Body of pancreas (tissue), 4 donors: ENCODE results near the gene TCAP. TPM values are rescaled to one million over a fixed set of nuclear protein-coding genes. Genes with fewer than 3 reads are reported as not detected.

Experiments
- ATAC-seq: fragments of 150-250 bp; one replicate; pipeline ENCODE4 v1.9.1; 2016
- DNase-seq, 4 donors: peaks; one replicate each; pipeline ENCODE4 v3.0.0-alpha.2; 2019
- H3K27ac ChIP-seq, 4 donors: fragments of 200-600 bp; sonication (generic); 1 replicate in 3 of 4; 2 replicates in 1 of 4; pipeline versions ENCODE4 v1.5.1 to v1.6.1; 2016 to 2019; ENCODE audit warnings: mild to moderate bottlenecking in 1 of 4, mixed read lengths in 1 of 4, moderate library complexity in 1 of 4
- H3K27me3 ChIP-seq, 2 donors: fragments of 200-600 bp; sonication (generic); one replicate each; pipeline ENCODE4 v1.6.0; 2016; ENCODE audit warnings: mild to moderate bottlenecking in 1 of 2
- H3K36me3 ChIP-seq, 2 donors: fragments of 200-600 bp; sonication (generic); replicated peaks in 1 of 2; 2 replicates each; pipeline ENCODE4 v1.5.1; 2016; ENCODE audit warnings: low read depth in 2 of 2; ENCODE audit not compliant: insufficient read depth in 1 of 2
- H3K4me1 ChIP-seq: fragments of 200-600 bp; sonication (generic); one replicate; pipeline ENCODE4 v1.6.0; 2016
- H3K4me3 ChIP-seq, 2 donors: fragments of 200-600 bp; sonication (generic); 1 replicate in 1 of 2; 2 replicates in 1 of 2; pipeline ENCODE4 v1.5.1; 2016 to 2019
- H3K9me3 ChIP-seq, 3 donors: fragments of 200-600 bp; sonication (generic); 1 replicate in 2 of 3; 2 replicates in 1 of 3; pipeline ENCODE4 v1.5.1; 2016
- POLR2A ChIP-seq, 3 donors: fragments of 450-650 bp; IDR thresholded peaks; one replicate each; pipeline ENCODE4 v1.6.1; 2016; ENCODE audit warnings: antibody characterized with exemption in 3 of 3, mild to moderate bottlenecking in 2 of 3
- WGBS, 2 donors: methylation state at CpG; one replicate each; pipeline ENCODE4 v1.1.5; 2017; 5-methylcytosine and 5-hydroxymethylcytosine counted together
- intact Hi-C: fragments of 100-400 bp; cut with DNase I; formaldehyde crosslinking; loops from one replicate; pipeline ENCODE4 v1.15.1; 2023
- total RNA-seq, 2 donors: library from RNA; depleted of rRNA; stranded (reverse); fragments of >200 nt; gene quantifications; one replicate each; pipeline ENCODE4 v1.1.0, GENCODE V29; 2016
- TF ChIP-seq, protein P1 (sequence below), 7 experiments: fragments of 450-650 bp in 4 of 7; fragments of 200-600 bp in 3 of 7; sonication (generic) in 3 of 7; IDR thresholded peaks; one replicate each; pipeline ENCODE4 v1.5.1; 2016 to 2019; ENCODE audit warnings: antibody characterized with exemption in 7 of 7

Gene TCAP, protein sequence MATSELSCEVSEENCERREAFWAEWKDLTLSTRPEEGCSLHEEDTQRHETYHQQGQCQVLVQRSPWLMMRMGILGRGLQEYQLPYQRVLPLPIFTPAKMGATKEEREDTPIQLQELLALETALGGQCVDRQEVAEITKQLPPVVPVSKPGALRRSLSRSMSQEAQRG
- total RNA-seq, result under 1 TPM in 1 of 2 donors, not detected in 1; 0.26 TPM

DNA sequence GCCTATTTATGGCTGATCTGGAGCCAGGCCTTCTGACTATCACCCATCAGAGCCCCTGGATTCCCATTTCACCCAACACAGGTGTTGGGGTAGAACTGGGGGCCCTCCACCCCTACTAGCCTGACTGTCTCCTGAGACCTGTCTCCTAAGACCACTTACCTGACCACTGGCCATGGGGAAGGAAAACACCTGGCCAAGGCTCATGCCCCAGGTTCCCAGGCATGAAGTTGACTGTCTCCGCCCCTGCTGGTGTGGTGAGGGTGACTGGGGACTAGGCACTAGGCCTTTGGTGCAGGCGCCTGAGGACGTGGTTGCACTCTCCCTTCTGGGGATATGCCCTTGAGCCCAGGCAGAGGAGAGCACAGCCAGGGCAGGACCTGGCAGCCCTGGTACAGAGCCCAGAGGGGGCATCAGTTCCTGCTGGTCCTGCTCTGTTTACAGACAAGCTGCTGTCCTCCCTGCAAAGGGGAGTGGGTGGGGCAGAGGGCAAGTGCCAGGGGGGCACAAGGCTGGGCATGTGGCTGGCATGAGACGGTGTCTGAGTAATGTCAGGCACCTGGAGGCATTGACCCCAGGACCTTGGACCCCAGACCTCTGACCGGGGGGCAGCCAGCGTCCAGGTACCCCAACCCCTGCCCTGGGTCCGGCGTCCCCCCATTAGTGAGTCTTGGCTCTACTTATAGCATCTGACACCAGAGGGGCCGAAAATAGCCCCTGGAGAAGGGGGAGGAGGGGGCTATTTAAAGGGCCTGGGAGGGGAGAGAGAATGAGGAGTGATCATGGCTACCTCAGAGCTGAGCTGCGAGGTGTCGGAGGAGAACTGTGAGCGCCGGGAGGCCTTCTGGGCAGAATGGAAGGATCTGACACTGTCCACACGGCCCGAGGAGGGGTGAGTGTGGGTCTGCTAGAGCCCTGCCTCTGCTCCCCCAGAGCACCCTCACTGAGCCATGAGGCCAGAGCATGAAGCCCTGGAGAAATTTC, at the start of gene TCAP:
TCAP (plus strand) TSS at position 769 of the 981 bp plus-strand sequence; CDS start at position 780, 11 bp downstream.
- DNase-seq, result no peak
- intact Hi-C loops, result no loop called here

DNA sequence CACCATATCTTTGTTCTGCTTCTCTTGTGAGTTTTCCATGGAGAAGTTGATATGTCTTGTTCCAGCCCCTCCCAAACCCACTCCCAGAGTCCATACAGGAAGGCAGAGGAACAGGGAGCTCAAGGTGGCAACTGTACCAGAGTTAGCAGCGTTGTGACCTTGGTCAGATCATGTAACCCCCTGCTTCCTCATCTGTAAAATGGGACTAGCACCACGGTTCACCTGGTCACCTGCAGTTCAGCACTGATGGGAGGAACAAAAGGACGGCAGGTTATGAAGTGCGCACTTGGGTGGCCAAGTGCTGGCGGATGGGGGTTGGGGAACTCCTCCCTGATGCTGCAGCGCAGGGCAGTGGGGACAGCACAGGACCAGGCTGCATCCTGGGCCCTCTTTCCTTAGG, 49.7 kb upstream of the TCAP start:
- DNase-seq, result no peak

More for the DNA sequence above, at the start of gene TCAP:
- Histone ChIP-seq H3K4me1 (peaks cover 24% of the 10 kb centered on the region), H3K27ac (no peak within 1 kb of the TSS), H3K4me3 (no peak within 1 kb of the TSS), H3K27me3 (no peaks in the 10 kb centered on the region), H3K9me3 (no peaks in the 10 kb centered on the region), H3K36me3 (peaks cover 0 to 6% of the 10 kb centered on the region in 2 donors)
- no peak for ATAC-seq
- 37 to 59% methylated on average over 9 to 12 of the region's 15 CpGs for WGBS, 2 donors
- TF ChIP-seq, protein P1, sequence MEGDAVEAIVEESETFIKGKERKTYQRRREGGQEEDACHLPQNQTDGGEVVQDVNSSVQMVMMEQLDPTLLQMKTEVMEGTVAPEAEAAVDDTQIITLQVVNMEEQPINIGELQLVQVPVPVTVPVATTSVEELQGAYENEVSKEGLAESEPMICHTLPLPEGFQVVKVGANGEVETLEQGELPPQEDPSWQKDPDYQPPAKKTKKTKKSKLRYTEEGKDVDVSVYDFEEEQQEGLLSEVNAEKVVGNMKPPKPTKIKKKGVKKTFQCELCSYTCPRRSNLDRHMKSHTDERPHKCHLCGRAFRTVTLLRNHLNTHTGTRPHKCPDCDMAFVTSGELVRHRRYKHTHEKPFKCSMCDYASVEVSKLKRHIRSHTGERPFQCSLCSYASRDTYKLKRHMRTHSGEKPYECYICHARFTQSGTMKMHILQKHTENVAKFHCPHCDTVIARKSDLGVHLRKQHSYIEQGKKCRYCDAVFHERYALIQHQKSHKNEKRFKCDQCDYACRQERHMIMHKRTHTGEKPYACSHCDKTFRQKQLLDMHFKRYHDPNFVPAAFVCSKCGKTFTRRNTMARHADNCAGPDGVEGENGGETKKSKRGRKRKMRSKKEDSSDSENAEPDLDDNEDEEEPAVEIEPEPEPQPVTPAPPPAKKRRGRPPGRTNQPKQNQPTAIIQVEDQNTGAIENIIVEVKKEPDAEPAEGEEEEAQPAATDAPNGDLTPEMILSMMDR (IDR thresholded peaks at IDR 0.05), result no peak
- TF ChIP-seq POLR2A (IDR thresholded peaks at IDR 0.05), result no peak

DNA sequence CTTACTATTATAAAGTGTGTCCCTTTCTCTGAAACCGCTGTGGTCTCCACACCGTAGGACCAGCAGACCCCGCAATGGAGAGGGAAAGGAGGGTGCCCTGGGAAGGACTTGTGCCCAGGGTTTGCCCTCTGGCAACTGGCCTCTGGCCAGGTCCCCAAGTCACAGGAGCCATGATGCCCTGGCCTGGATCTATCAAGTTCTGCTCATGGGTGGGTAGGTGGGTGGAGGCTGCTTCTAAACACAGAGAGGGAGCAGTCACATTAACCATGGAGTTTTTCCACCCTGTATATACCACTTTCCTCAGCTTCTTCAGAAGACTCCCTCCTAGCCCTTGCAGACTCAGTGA, 48.1 kb upstream of the TCAP start:
- H3K4me3 ChIP-seq, result no peak overlapping the region
- no peaks in the 10 kb centered on the region for H3K36me3 ChIP-seq
- no peaks in the 10 kb centered on the region for H3K9me3 ChIP-seq
- DNase-seq, result no peak
- H3K27me3 ChIP-seq, result no peaks in the 10 kb centered on the region
- intact Hi-C loops, result no loop called here
- no peak overlapping the region for H3K27ac ChIP-seq
- ATAC-seq, result no peak
- peaks cover 21% of the 10 kb centered on the region for H3K4me1 ChIP-seq
- TF ChIP-seq, protein P1 (IDR thresholded peaks at IDR 0.05), result no peak
- no peak for TF ChIP-seq POLR2A (IDR thresholded peaks at IDR 0.05)
- WGBS, 2 donors, result 76 to 77% methylated on average over 2 to 3 of the region's 3 CpGs

More for the DNA sequence above, 49.7 kb upstream of the TCAP start:
- Histone ChIP-seq H3K4me3 (no peak overlapping the region), H3K36me3 (no peaks in the 10 kb centered on the region), H3K9me3 (no peaks in the 10 kb centered on the region), H3K27ac (no peak overlapping the region), H3K4me1 (peaks cover 14% of the 10 kb centered on the region), H3K27me3 (no peaks in the 10 kb centered on the region)
- no peak for TF ChIP-seq POLR2A (IDR thresholded peaks at IDR 0.05)
- TF ChIP-seq, protein P1 (IDR thresholded peaks at IDR 0.05), result no peak
- 42 to 53% methylated on average over 6 of the region's 6 CpGs for WGBS, 2 donors
- no peak for ATAC-seq
- intact Hi-C loops, result no loop called here

DNA sequence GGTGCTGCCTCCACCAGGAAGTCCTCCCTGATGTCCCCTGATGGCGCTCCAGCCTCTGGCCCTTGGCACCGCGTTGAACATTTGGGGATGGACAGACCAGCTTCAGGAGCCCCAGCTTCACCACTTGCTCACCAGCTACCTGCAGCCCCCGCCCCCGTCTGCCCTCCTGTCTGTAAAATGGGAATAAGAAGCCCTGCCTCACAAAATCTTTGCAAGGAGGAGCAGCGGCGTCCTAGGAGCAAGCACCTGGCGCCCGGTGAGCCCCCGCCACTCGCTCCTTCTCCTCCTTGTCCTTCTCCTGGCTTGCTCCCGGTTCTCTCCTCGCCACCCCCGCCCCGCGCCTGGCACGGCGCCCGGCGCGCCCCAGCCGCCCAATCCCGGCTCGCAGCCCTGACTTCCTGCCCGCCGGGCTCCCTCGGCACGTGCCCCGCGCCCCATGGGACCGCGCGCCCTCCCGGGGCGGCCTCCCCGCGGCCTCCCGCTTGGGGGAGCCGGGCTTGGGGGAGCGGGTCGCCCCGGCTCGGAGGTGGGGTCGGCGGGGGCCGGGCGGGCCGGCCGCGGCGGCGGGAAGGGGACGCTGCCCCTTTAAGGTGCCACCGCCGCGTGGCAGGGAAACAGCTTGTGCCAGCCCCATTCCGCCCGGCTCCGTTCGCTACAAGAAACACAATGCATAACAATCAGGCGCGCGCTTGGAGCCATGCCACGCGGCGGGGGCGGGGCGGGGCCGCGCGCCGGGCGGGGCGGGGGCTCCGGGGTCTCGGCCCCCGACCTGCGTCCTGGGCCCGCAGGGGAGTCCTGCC, 47.5 kb upstream of the TCAP start:
- 0 to 2% methylated on average over 5 to 69 of the region's 79 CpGs for WGBS, 2 donors

More for the DNA sequence above, 47.5 kb upstream of the TCAP start:
- no peak for TF ChIP-seq POLR2A (IDR thresholded peaks at IDR 0.05)
- TF ChIP-seq, protein P1 (IDR thresholded peaks at IDR 0.05), result no peak
- intact Hi-C loops, result no loop called here
- Histone ChIP-seq H3K27me3 (no peaks in the 10 kb centered on the region), H3K9me3 (no peaks in the 10 kb centered on the region), H3K36me3 (no peaks in the 10 kb centered on the region), H3K27ac (peak overlapping the region; percentile 26 to 75 (median 70)), H3K4me3 (peak overlapping the region in 1 of 2 donors; percentile 51), H3K4me1 (peaks cover 27% of the 10 kb centered on the region)
- peak; percentile 81 to 86 (median 84) for DNase-seq
- ATAC-seq, result peak; percentile 80
